Measurements from ENCODE around the gene C2orf80. TPM values are rescaled to one million over a fixed set of nuclear protein-coding genes. Genes with fewer than 3 reads are reported as not detected.

C2orf80 gene
- total RNA-seq, 2 donors from 2014 or later: not detected

DNA sequence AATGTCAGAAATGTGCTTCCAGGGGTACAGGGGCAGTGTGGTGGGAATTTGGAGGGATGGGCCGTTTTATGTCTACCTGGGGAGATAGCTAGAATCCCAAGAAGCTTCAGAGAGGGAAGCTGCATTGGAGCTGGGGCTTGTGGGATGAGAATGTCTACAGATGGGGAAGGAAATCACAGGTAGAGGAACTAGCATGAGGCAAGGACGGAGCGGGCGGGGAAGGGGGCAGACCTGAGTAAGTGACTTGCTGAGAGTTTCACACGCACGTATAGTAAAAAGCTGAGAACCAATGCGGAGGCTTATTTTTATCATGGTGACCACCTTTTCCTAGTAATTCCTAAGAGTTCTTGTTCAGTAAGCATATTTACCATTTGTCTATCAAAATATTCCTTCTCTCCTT, 6.3 kb downstream of the C2orf80 start:
- no peak for ATAC-seq
- intact Hi-C loops (cut with DNase I, micrococcal nuclease): no loop called here
- no peak for DNase-seq

DNA sequence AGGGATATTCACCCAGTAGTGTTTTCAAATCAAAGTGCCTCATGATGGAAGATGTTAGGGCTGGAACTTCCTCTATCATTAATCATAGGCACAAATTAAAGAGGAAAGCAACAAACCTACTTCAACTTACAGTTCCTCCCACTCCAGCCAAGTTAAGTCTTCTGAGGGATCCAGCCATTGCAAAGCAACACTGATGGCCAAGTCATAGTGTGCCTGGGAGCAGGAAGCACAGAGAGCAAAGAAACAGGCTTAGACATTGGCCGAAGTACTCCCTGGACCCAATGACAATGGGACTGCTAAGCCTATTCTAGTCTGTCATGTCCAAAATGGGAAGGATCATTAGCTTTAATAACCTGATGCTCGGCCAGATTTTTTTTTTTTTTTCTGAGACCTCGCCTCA, 7.0 kb downstream of the C2orf80 start:
- no peak for DNase-seq
- intact Hi-C loops (cut with DNase I, micrococcal nuclease): no loop called here
- ATAC-seq: no peak

DNA sequence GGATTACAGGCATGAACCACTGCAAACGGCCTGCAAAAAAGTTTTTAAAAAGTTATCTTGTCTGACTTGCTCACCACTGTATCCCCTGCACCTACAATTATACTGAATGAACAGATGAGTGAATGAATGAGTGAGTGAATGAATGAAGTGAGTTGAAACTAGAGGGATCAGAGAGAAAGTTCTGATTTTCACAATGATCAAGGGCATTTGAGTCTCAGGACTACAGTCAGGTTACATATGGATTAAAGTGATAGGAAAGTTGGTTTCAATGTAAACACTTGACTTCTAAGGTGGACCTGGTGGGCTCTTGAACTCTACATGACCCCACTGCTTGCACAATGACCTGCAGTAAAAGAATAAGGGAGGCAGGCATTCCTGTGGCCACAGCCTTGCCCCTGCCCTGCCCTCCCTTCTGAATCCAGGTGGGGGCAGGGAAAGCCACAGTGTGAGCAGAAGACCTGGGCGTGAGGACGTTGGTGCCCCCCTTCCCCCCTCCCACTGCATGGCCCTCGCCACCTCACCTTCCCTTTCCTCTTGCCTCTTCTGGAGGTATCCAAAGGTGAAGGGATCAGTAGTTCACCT, 10.7 kb downstream of the C2orf80 start:
- no peak for DNase-seq
- intact Hi-C loops (cut with DNase I, micrococcal nuclease): loop anchor here in 1 of 2 donors (5.0 kb wide), 1 partner anchor 73 kb away; no protein-coding TSS in a partner anchor
- ATAC-seq: peak; percentile 38

DNA sequence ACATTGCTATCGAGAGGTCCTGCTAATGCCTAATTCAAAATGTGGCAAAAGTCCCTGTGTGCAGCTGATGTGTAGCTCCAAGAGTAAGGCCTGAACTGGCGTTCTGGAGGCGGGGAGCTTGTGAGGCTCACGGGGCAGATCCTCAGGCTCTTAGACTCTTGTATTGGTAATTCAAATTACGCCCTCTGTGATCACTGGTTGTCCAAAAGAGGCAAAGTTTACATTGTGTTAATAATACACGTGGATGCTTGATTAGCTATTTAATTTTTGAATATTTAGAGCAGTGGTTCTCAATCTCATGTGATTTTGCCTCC, 14.0 kb downstream of the C2orf80 start:
- intact Hi-C loops (cut with DNase I, micrococcal nuclease): loop anchor here in 1 of 2 donors (5.0 kb wide), 1 partner anchor 77 kb away; no protein-coding TSS in a partner anchor
- DNase-seq (no peak), ATAC-seq (no peak)

DNA sequence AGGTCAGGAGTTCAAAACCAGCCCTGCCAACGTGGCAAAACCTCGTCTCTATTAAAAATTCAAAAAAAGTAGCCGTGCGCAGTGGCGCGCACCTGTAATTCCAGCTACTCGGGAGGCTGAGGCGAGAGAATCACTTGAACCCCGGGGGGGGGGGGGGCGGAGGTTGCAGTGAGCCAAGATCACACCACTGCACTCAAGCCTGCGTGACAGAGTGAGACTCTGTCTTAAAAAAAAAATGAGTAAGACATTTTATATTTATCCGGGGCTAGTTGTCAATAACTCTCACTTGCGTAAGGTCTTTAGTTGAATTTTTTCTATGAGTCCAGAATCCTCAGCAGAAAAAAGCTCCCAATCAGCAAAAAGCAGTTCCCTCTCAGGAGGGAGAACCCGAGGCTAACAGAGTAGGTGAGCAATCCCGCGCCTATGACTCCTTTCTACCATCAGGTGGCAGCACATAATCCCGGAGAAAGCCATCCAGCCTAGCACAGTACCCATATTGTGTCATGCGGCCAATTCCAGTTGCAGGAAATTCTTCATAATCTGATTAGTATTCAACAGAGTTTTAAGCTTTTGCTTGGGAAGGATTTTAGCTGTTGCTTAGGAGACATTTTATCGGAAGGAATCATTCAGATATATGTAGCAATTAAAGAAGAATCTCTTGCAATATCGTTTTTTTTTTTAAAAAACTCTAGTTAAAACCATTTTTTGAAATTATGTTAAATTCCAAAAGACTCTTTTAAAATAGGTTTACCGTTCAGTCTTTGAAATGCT, 14.6 kb downstream of the C2orf80 start:
- intact Hi-C loops (cut with DNase I, micrococcal nuclease): loop anchor here in 1 of 2 donors (5.0 kb wide), 1 partner anchor 77 kb away; no protein-coding TSS in a partner anchor
- DNase-seq (peak; percentile 64 to 71), ATAC-seq (peak; percentile 99)

DNA sequence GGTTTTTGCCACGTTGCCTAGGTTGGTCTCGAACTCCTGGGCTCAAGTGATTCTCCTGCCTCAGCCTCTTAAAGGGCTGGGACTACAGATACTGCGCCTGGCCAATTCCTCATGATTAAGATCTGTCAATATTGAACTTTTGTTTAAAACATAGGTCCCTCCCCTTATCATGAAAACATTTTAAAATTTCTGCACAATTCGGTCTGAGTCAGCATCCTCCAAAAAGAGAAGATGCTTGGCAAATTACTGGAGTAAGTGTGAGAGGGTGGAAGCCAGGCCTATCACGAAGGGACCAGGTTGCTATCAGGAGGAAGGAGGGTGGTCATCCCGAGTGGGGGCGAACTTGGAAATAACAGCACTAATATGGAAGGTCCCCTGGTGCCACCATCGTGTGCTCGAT, 15.7 kb downstream of the C2orf80 start:
- intact Hi-C loops (cut with DNase I, micrococcal nuclease): no loop called here
- DNase-seq (no peak), ATAC-seq (no peak)

DNA sequence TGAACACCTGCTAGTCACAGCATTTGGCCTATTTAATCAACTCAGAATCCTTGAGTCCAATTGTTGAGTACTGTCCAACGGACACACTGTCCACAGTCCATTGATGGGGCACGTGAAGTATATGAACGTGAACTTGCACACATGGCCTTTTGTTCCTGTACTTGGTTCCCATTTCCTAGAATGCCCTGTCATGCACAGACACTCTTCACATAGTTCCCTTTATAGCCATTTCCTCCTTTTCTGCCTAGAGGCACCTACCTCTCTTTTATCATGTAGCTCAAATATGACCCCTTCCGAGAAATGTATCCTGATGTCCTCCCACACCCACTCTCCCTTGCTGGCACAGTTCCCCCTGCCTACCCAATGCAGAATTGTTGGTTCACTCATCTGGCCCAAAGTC, 17.7 kb downstream of the C2orf80 start:
- intact Hi-C loops (cut with DNase I, micrococcal nuclease): no loop called here
- no peak for DNase-seq
- ATAC-seq: no peak

DNA sequence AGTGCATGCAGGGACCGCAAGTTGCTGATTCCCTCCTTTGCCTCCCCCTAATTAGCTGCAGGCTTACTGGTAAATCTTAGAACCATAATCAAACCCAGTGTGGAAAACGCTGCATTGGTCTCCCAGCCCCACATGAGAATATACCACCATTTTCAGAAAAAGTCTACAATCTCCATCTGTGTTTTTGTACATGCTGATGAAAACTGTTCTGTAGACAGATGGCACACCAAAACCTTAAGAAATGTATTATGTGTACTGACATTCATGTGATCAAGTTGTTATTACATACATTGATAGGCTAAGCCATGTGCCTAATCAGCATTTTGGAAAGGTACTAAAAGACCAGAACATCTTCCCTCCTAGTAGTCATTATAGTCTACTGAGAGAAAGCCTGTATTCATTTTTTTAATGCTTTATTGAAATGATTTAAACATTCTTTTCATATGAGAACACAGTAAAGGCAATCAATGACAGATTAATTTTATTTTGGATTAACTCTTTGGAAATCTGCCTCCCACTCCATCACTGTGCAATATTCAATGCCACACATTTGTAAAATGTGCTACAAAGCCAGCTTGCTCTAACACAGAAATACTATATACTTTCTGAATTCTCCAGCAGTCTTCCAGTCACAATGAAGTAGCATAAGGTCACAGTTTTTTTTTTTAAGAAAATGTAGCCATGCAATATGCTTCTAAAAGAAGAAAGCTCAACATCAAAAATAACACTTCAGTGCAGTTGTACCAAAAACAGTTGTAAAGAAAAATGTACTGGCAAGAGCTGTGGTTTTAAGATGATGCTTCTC, 24.7 kb downstream of the C2orf80 start:
- ATAC-seq: no peak
- intact Hi-C loops (cut with DNase I, micrococcal nuclease): no loop called here

DNA sequence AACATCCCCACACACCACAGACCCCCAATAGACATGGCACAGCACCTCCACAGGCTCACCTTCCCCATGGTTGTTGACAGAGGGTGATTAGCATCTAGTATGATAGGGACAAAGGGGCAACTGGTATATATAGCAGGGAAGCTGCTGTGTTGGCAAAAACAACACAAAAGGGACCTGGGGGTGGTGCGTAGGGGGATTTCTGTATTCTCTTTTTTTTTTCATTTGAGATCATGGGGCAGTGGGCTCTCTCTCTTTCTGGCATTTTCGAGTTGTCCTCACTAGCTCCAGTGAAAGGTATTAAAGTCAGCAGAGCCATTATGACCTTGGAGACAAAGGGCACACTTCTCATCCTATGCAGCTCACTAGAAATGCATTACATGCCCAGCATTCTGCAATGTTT, 26.3 kb downstream of the C2orf80 start, which contains the start of gene CRYGA:
CRYGA (minus strand) TSS at position 101 of the 400 bp plus-strand sequence; CDS start at position 68, 33 bp downstream.
- no peak for ATAC-seq
- DNase-seq: no peak
- intact Hi-C loops (cut with DNase I, micrococcal nuclease): no loop called here

More for the DNA sequence above, 24.7 kb downstream of the C2orf80 start:
- DNase-seq: no peak

DNA sequence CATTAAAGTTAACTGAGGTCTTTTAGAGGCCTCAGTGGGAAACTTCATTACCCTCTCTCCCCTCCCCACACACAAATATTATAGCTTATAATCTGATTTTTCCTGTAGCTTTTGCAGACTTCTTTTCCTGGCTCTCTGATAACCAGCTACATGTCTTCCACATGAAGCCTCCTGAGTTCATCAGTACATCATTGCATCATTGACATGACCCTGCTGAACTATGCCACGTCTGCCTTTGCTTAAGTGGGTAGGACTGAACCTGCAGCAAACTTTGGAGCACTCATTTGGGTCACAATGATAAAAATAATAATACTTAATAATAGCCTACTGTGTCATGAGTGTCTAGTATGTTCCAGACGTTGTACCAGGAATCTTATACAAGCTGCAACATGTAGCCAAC, 33.4 kb downstream of the C2orf80 start:
- intact Hi-C loops (cut with DNase I, micrococcal nuclease): no loop called here
- ATAC-seq (no peak), DNase-seq (no peak)

DNA sequence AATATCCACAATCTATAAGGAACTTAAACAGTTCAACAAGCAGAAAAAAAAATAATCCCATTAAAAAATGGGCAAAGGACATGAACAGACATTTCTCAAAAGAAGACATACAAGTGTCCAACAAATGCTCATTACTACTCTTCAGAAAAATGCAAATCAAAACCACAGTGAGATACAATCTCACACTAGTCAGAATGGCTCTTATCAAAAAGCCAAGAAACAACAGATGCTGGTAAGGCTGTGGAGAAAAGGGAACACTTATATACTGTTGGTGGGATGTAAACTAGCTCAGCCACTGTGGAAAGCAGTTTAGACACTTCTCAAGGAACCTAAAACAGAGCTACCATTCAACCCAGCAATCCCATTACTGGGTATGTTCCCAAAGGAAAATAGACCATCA, 36.7 kb downstream of the C2orf80 start:
- DNase-seq (no peak), ATAC-seq (no peak)
- intact Hi-C loops (cut with DNase I, micrococcal nuclease): no loop called here

DNA sequence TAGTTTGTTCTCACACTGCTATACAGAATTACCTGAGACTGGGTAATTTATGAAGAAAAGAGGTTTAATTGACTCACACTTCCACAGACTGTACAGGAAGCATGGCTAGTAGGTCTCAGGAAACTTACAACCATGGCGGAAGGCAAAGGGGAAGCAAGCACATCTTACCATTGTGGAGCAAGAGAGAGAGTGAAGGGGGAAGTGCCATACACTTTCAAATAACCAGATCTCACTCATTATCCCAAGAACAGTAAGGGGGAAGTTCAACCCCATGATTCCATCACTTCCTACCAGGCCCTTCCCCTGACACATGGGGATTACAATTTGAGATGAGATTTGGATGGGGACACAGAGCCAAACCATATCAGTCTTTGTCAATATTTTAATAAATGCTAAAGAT, 38.9 kb downstream of the C2orf80 start:
- ATAC-seq (no peak), DNase-seq (no peak)
- intact Hi-C loops (cut with DNase I, micrococcal nuclease): no loop called here

DNA sequence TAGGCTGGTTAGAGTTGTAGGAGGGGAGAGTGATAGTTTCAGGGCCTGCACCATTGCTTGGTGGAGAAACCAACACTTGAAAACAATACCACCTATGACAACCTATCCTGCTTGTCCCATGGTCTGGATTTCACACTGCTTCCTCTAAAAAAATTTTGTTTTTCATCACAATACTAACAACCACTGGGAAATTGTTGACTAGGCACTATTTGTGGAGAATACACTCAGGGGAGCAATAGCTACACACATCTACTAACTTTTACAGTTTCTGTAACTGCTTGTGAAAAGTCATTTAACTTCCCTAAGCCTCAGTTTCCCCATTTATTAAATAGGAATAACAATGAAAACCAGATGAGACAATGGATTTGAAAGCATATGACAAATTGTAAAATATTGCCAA, 39.7 kb downstream of the C2orf80 start:
- DNase-seq: no peak
- intact Hi-C loops (cut with DNase I, micrococcal nuclease): no loop called here
- no peak for ATAC-seq

DNA sequence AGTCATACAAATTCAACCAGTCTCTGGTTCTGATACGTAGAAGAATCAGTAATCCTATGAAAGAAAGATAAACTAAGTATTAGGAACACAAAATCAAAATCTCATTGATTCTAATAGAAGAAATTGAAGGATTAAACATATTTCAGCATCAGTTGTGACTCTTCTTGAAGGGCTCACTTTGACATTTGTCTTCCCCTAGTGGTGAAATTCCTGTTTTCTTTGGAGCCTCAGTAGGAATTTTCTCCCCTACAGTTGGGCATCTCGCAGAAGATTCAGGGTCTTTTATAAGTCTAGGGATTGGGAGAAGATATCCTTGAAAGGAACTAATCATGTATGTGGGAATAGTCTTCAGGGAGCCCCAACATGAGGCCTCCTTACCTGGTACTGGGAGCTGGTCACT, 41.0 kb downstream of the C2orf80 start:
- intact Hi-C loops (cut with DNase I, micrococcal nuclease): no loop called here
- no peak for DNase-seq
- no peak for ATAC-seq

DNA sequence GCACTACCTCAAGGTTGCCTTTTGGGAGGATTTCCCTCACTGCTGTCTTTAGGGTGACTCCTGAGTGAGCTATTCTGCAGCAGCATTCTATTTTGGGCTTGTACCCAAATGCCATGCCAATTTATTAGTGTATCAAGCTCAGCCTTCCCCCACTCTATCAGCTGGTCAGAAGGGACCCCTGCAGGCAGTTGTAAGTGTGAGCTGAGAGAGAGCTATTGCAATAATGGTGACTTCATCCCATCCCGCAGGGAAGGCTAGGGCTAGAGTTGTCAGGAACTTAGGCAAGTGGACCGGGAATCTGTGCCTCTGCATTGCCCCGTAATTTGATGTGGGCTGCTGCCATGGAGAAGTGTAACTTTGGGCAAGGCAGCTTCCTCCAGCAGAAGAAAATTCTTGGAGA, 42.1 kb downstream of the C2orf80 start:
- no peak for DNase-seq
- ATAC-seq: no peak
- intact Hi-C loops (cut with DNase I, micrococcal nuclease): no loop called here

DNA sequence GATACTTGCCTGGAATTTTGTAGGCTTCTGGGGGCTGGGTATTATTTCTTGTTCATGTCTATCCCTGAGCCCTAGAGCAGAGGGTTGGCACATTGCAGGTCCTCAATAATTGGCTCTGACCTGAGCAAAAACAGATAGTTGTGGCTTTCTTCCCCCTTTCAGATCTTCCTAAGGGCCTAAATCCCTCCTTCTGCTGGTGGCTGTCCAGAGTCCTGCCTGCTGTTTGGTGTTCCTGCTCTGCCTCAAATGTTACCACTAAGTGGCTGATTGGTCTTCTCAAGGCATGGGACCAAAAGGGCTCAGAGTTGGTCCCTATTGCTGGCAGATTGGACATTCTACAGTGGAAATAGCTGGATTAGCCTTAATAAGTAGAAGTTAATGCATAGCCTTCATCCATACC, 42.8 kb downstream of the C2orf80 start:
- ATAC-seq (no peak), DNase-seq (no peak)
- intact Hi-C loops (cut with DNase I, micrococcal nuclease): no loop called here

DNA sequence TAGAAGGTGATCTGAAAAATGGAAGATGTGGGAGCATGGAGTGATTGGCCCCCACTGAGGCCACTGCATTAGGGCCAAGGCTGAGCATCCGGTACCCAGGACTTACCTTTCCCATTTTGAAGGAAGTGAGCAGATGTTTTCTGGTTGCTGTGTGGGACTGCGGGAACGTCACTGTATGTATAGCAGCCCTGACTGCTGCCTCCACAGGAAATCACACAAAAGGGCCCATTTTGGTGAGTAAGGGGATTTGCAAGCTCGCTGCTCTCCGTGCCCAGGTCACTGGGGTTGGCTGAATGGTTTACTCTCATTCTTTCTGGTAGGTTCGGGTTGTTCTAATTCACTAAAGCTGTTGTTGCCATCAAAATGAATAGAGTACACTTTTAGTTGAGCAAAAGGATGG, 43.8 kb downstream of the C2orf80 start, which contains the start of gene CRYGB:
CRYGB (minus strand) TSS at position 153 of the 400 bp plus-strand sequence; CDS start at position 115, 38 bp downstream.
- ATAC-seq (no peak), DNase-seq (no peak)
- intact Hi-C loops (cut with DNase I, micrococcal nuclease): no loop called here

DNA sequence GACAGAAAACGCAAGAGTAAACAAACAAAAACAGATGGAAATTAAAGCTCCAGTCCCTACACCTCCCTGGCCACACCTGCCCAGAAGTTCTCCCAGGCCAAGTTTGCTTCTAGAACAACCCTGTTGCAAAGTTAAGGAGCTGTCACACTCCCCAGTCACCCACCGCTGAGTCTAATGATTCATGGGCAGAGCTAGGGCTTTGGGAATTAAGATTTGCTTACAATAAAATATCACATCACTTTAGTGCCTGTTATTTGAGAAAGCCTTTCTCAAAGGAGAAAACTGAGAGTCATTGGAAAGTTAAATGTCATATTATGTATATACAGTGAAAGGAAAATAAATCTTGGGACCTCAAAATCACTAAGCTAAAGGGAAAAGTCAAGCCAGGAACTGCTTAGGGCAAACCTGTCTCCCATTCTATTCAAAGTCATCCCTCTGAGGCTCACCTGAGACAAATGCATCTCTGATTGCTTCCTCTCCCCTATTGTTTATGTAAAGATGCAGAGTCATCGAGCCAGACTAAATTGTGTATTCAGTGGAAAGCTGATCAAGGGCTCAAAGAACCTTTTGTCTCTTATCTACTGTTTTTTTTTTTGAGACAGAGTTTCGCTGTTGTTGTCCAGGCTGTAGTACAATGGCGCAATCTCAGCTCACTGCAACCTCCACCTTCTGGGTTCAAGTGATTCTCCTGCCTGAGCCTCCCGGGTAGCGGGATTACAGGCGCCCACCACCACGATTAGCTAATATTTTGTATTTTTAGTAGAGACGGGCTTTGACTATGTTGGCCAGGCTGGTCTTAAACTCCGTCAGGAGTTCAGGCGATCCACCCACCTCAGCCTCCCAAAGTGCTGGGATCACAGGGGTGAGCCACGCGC, 46.7 kb downstream of the C2orf80 start:
- no peak for ATAC-seq
- intact Hi-C loops (cut with DNase I, micrococcal nuclease): no loop called here
- no peak for DNase-seq

Measured in left colon (tissue), 2 donors.